Left lung (tissue), 10 donors: Measurements from ENCODE around the gene ADD2. TPM values are rescaled to one million over a fixed set of nuclear protein-coding genes. Genes with fewer than 3 reads are reported as not detected.
"Not testable (repeated sequence)": the region's sequence is repeated elsewhere in the genome, so short reads cannot be mapped to it uniquely, and the experiment has no call there.

Source experiments
- ATAC-seq: fragments of 200-7000 bp; cut with Tn5 transposase; one replicate; pipeline ENCODE4 v1.9.1; 2020; ENCODE audit warnings: moderate library complexity
- DNase-seq, 4 donors: peaks; one replicate each; pipeline ENCODE4 v3.0.0-alpha.2; 2013 to 2020
- H3K27ac ChIP-seq, 2 donors: fragments of 200-600 bp; sonication (generic) in 1 of 2; one replicate each; pipeline versions ENCODE4 v1.5.0 to v1.8.0; 2020 to 2021
- H3K27me3 ChIP-seq, 2 donors: fragments of 200-600 bp; sonication (generic) in 1 of 2; one replicate each; pipeline versions ENCODE4 v1.5.0 to v1.8.0; 2020 to 2021
- H3K36me3 ChIP-seq, 2 donors: fragments of 200-600 bp; sonication (generic) in 1 of 2; one replicate each; pipeline versions ENCODE4 v1.5.0 to v1.8.0; 2020 to 2021
- H3K4me1 ChIP-seq, 2 donors: fragments of 200-600 bp; one replicate each; pipeline ENCODE4 v1.8.0; 2021
- H3K4me3 ChIP-seq, 2 donors: fragments of 200-600 bp; sonication (generic) in 1 of 2; one replicate each; pipeline versions ENCODE4 v1.5.0 to v1.8.0; 2020 to 2021; ENCODE audit warnings: mild to moderate bottlenecking in 1 of 2
- H3K9me3 ChIP-seq, 2 donors: fragments of 200-600 bp; sonication (generic) in 1 of 2; one replicate each; pipeline versions ENCODE4 v1.5.0 to v1.8.0; 2020 to 2021
- intact Hi-C, 2 donors: fragments of 100-400 bp; cut with DNase I; formaldehyde crosslinking; loops; one replicate each; pipeline versions ENCODE4 v1.11.2 to v1.14.2; 2022
- polyA plus RNA-seq, 6 donors: library from polyadenylated mRNA; unstranded; fragments of 120-200 nt; gene quantifications; one replicate each; pipeline ENCODE4 v1.2.1, GENCODE V29; 2013; ENCODE audit not compliant: insufficient read length in 6 of 6
- total RNA-seq, 2 donors: library from RNA; stranded (reverse); fragmentation: NEBNext Ultra II Directional; extraction: Animal tissue kit (Norgen Biotek cat#: 25700); gene quantifications; one replicate each; pipeline ENCODE4 v1.2.1, GENCODE V29; 2021
- TF ChIP-seq, protein P1 (sequence below), 2 donors: fragments of 200-600 bp; sonication (generic) in 1 of 2; IDR thresholded peaks; one replicate each; pipeline versions ENCODE4 v1.5.0 to v1.8.0; 2021; ENCODE audit warnings: antibody characterized with exemption in 2 of 2
- donor health status: DM: no; HTN: yes; CAD: no.
- donor health status: DM: no; HTN: no; CAD: no.

The ADD2 gene
- total and polyA plus RNA-seq, 8 donors, result 0.92 to 12.2 (median 6.5) TPM

GRCh38 chr2:70657246-70657645 is 110.8 kb downstream of the ADD2 start:
- Histone ChIP-seq H3K4me3 (no peak overlapping the region), H3K27ac (no peak overlapping the region)
- intact Hi-C loops, result no loop called here

GRCh38 chr2:70656421-70657010 is 111.5 kb downstream of the ADD2 start:
- Histone ChIP-seq H3K27me3 (peaks cover 8 to 51% of the 10 kb centered on the region in 2 donors), H3K9me3 (no peaks in the 10 kb centered on the region), H3K36me3 (no peaks in the 10 kb centered on the region), H3K27ac (no peak overlapping the region), H3K4me1 (no peaks in the 10 kb centered on the region), H3K4me3 (no peak overlapping the region)
- TF ChIP-seq, protein P1, sequence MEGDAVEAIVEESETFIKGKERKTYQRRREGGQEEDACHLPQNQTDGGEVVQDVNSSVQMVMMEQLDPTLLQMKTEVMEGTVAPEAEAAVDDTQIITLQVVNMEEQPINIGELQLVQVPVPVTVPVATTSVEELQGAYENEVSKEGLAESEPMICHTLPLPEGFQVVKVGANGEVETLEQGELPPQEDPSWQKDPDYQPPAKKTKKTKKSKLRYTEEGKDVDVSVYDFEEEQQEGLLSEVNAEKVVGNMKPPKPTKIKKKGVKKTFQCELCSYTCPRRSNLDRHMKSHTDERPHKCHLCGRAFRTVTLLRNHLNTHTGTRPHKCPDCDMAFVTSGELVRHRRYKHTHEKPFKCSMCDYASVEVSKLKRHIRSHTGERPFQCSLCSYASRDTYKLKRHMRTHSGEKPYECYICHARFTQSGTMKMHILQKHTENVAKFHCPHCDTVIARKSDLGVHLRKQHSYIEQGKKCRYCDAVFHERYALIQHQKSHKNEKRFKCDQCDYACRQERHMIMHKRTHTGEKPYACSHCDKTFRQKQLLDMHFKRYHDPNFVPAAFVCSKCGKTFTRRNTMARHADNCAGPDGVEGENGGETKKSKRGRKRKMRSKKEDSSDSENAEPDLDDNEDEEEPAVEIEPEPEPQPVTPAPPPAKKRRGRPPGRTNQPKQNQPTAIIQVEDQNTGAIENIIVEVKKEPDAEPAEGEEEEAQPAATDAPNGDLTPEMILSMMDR (IDR thresholded peaks at IDR 0.05), result no peak
- intact Hi-C loops, result no loop called here
- DNase-seq (no peak), ATAC-seq (no peak)

More at GRCh38 chr2:70657246-70657645, 110.8 kb downstream of the ADD2 start:
- no peaks in the 10 kb centered on the region for H3K9me3 ChIP-seq
- no peak for ATAC-seq
- H3K36me3 ChIP-seq, result no peaks in the 10 kb centered on the region
- peaks cover 8 to 51% of the 10 kb centered on the region in 2 donors for H3K27me3 ChIP-seq
- no peak for DNase-seq
- H3K4me1 ChIP-seq, result no peaks in the 10 kb centered on the region
- TF ChIP-seq, protein P1 (IDR thresholded peaks at IDR 0.05), result no peak

GRCh38 chr2:70655786-70656185 is 112.2 kb downstream of the ADD2 start:
- DNase-seq, result no peak
- TF ChIP-seq, protein P1 (IDR thresholded peaks at IDR 0.05), result no peak
- H3K4me3 ChIP-seq, result no peak overlapping the region

DNA sequence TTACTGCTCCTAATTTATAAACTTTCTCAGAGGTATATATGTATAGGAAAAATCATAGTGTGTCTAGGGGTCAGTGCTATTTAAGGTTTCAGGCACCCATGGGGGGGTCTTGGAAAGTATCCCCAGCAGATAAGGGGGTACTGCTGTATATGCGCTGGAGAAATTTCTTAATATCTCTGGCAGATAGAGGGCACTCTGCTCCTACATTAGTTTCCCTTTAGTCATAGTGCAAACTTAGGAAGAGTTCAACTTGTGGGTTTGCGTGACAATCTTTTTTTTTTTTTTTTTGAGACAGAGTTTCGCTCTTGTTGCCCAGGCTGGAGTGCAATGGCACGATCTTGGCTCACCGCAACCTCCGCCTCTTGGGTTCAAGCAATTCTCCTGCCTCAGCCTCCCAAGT is 112.8 kb downstream of the ADD2 start:
- H3K36me3 ChIP-seq, H3K9me3 ChIP-seq, intact Hi-C loops, H3K4me3 ChIP-seq, H3K27ac ChIP-seq, H3K4me1 ChIP-seq: not testable (repeated sequence)
- TF ChIP-seq, protein P1 (IDR thresholded peaks at IDR 0.05), result peak in 1 of 2 donors; percentile 34
- ATAC-seq, result peak; percentile 87
- DNase-seq, result peak in 1 of 4 donors; percentile 41
- peaks cover 8 to 51% of the 10 kb centered on the region in 2 donors for H3K27me3 ChIP-seq

More at GRCh38 chr2:70655786-70656185, 112.2 kb downstream of the ADD2 start:
- no peak for ATAC-seq
- intact Hi-C loops, result no loop called here
- Histone ChIP-seq H3K27me3 (peaks cover 8 to 51% of the 10 kb centered on the region in 2 donors), H3K36me3 (no peaks in the 10 kb centered on the region), H3K9me3 (no peaks in the 10 kb centered on the region), H3K4me1 (no peaks in the 10 kb centered on the region), H3K27ac (no peak overlapping the region)

GRCh38 chr2:70651727-70652126 is 116.3 kb downstream of the ADD2 start:
- TF ChIP-seq, protein P1 (IDR thresholded peaks at IDR 0.05), result no peak
- Histone ChIP-seq H3K4me3 (no peak overlapping the region), H3K27me3 (peaks cover 8 to 41% of the 10 kb centered on the region in 2 donors), H3K36me3 (no peaks in the 10 kb centered on the region), H3K4me1 (no peaks in the 10 kb centered on the region), H3K9me3 (no peaks in the 10 kb centered on the region), H3K27ac (no peak overlapping the region)
- no peak for ATAC-seq
- intact Hi-C loops, result loop anchor here in 1 of 2 donors (5.0 kb wide), 1 partner anchor 136 kb away; no protein-coding TSS in a partner anchor
- no peak for DNase-seq
